AML-193 (cell line): Measurements from ENCODE around the gene MYO5B.

Source experiments
- DNase-seq, 2 experiments: peaks; one replicate each; lab custom pipeline; 2025; lab: John Stamatoyannopoulos, UW

MYO5B gene

GRCh38 chr18:50071397-50071796 lies 123.5 kb downstream of the MYO5B start:
- no peak for DNase-seq

GRCh38 chr18:50069422-50069821 lies 125.5 kb downstream of the MYO5B start:
- DNase-seq, result no peak

DNA sequence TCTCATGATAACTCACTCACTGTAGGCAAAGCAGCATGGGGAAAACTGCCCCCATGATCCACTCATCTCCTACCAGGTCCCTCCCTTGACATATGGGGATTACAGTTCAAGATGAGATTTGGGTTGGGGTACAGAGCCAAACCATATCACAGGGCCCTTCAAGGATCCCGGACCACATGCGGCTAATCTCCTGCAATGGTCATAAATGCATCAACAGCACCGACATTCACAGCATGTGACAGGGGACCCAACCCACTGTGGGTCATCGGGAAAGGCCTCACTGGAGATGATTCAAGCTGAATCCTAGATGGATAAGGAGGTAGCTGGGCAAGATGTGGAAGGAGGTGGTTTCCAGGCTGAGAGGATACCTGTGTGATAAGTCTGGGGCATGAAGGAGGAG lies 129.4 kb downstream of the MYO5B start:
- DNase-seq, result no peak

GRCh38 chr18:50065039-50065438 lies 129.9 kb downstream of the MYO5B start:
- DNase-seq, result no peak

GRCh38 chr18:50061876-50062517 lies 132.9 kb downstream of the MYO5B start:
- no peak for DNase-seq

DNA sequence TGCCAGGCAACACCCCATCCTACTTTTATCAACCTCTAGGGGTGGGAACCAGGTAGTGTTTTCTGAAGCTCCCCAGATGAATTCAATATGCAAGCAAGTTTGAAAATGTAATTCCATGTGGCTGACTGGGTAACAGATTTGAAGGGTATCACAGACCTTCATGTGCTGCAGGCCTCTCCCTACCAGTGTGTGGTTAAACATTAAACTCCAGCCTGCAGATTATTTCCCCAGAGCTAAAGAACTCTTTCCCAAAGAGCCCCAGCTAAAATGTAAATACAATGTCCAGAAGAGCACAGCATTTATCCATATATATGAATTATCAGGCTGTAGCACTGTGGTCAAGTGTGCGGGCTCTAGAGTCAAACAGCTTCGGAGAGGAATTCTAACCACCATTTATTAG lies 134.1 kb downstream of the MYO5B start:
- DNase-seq, result no peak

GRCh38 chr18:50058731-50059130 lies 136.2 kb downstream of the MYO5B start:
- no peak for DNase-seq

DNA sequence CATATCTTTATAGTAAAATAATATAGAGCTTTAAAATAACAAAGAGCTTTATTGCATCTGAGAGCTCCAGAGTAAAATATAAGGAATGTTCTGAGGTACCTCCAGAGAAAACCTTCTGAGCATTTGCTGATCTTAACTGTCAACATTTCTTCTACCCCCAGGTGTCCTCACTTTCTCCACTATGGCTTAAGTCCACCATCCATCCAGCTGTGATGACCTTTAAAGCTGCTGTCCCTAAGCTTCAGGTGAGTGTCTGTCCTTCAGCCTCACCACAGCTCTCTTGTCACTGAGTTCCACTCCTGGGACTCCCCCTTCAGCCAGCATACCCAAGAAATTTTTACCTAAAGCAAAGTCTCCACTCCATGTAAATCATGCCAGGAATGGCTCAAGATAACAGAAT lies 137.9 kb downstream of the MYO5B start:
- DNase-seq, result no peak

DNA sequence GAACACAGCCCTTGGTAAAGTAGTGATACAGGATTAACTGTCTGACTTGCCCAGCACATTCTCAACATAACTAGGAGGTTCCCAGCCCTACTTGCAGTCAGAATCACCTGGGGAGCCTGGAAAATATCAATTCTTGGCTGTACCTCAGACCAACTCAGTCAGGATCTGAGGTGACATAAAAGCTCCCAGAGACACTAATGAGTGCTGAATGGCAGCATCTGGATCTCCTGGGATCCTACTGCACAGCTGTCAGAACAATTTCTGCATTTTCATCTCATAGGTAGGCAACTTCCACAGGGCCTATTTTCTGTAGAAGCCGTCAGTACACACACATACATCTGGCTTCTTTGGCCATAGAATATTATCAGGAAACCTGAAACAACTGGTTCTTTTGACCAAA lies 138.8 kb downstream of the MYO5B start:
- no peak for DNase-seq

GRCh38 chr18:50055488-50055887 lies 139.5 kb downstream of the MYO5B start:
- DNase-seq, result no peak

- no peak for DNase-seq
Observed at GRCh38 chr18:50053111-50053510, 141.8 kb downstream of the MYO5B start.

- DNase-seq, result no peak
Observed at GRCh38 chr18:50051288-50051687, 143.7 kb downstream of the MYO5B start.

DNA sequence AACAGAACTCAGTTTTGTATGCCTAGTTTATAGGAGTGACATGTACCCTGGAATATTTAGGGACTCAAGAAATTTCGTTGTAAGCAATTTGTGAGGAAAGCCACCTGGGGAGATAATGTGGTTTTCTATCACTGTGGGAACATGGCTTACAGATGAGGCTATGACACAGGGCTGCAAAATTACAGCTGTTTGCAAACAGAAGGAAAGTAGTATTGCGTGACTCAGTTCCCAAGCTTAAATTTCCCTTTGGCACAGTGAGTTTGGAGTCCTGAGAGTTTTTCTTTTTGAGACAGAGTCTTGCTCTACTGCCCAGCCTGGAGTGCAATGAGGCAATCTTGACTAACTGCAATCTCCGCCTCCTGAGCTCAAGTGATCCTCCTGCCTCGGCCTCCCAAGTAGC lies 149.8 kb downstream of the MYO5B start:
- DNase-seq, result no peak

- DNase-seq, result no peak
Observed at GRCh38 chr18:50044402-50044801, 150.5 kb downstream of the MYO5B start.

DNA sequence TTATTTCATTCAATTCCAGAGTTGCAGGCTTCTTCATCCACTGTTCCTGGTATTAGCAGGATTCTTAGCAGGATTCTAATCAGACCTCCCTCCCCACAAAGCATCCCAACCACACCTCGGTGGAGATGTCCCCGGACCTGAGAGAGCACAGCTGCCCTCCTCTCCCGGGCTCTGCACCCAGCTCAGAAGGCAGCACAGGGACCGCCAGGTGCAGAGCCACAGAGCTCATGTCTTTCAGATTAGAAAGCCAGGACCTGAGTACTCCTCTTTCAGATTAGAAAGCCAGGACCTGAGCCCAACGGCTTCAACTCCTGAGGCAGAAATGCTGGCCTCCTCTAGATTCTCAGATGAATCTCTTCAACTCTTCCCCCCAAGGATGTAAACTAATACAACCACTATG lies 152.3 kb downstream of the MYO5B start:
- DNase-seq, result no peak

DNA sequence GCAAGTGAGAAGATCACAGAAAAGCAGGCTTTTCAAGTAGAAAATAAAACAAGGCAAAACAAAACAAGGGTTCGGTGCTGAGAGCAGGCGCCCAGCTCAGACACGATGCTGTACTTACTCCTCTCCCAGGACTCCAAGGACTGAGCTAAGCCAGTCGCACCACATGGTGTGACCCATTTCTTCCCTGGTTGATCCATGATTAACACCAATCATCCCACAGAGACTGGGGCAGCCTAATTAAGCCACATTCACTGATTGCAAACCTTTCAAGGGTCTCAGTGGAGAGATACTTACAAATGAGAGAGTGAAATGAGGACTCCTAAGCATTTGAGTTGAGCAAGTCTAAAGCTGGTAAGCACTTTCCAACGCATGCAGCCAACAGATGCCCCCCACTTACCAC lies 155.2 kb downstream of the MYO5B start:
- no peak for DNase-seq

DNA sequence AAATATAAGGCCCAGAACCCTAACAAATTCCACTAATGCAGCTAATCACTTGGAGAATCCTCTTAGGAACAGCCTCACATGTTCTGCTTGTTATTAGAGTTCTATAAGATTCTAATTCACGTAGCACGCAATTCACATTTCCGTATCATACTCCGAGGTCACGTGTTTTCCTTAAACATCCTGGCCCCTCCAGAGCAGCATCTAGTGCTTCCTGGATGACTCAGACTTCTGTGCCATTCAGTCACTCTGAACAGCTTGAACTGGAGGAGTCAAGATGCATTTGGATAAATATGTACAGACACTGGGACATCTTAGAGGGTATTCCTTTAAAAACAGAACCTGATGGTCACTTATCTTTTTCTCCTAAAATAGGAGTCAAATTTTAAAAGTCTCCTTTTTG lies 156.5 kb downstream of the MYO5B start:
- DNase-seq, result no peak

DNA sequence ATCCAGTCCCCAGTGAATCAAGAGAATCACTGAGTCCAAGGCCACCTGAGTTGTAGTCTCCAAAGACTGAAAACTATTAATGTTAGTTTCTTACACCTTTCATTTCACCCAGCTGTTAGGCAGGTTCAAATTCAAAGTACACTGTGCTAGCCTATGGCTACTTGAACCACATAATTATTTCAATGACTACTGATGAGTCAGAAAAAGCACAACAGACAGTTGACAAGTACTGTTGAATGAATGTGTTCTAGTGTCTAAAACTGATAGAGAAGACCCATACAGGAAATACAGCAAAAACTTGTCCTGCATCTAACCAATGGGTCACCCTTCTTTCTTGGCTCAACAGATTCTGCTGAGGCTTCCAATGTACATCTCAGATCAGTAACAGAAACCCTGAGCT lies 160.9 kb downstream of the MYO5B start:
- DNase-seq, result no peak

DNA sequence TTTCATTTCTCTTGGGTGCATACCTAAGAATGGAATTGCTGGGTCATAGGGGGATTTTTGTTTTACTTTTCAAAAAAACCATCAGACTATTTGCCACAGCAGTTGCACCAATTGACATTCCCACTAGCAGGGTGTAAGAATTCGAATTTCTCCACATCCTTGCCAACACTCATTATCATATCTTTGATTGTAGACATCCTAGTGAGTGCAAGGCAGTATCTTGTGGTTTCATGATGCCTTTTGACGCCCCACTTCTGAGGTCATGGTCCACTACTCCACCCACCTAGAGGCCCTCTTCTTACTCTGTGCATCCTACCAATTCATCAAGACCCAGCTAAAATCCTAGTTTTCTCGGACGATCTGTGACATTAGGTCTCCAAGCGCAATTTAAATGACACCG lies 161.9 kb downstream of the MYO5B start:
- DNase-seq, result no peak

- DNase-seq, result no peak
Observed at GRCh38 chr18:50030146-50030545, 164.8 kb downstream of the MYO5B start.

GRCh38 chr18:50027996-50028395 lies 167.0 kb downstream of the MYO5B start:
- no peak for DNase-seq

DNA sequence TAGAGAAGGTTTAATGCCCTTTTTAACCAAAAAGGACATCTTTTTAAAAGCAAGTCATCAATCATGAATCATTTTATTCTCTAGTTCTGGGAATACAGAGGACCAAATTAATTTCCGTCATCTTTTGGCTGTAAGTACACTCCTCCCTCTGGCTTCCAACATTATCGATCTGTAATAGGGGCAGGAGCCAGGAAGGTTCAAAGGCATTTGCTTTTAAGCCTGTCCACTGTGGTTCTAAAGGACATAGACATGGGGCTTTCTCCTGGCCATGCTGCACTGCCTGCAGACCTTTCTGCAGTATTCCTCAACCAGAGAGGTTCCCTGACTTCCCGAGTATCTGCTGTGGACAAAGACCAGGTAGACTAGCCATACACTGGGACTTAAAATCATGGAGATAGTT lies 170.5 kb downstream of the MYO5B start:
- no peak for DNase-seq

- DNase-seq, result no peak
Observed at GRCh38 chr18:50022985-50023384, 172.0 kb downstream of the MYO5B start.

GRCh38 chr18:50014606-50015005 lies 180.3 kb downstream of the MYO5B start:
- DNase-seq, result no peak
